Muscle of back (tissue), 11 donors: ENCODE data around the gene DPH5. TPM values are rescaled to one million over a fixed set of nuclear protein-coding genes. Genes with fewer than 3 reads are reported as not detected.
"Not testable (repeated sequence)": the region's sequence is repeated elsewhere in the genome, so short reads cannot be mapped to it uniquely, and the experiment has no call there.

Source experiments
- DNase-seq, 3 donors: peaks; one replicate each; pipeline versions ENCODE4 v3.0.0 to v3.0.0-alpha.2; 2013
- polyA plus RNA-seq, 10 donors: library from polyadenylated mRNA; unstranded; fragments of 120-200 nt; gene quantifications; one replicate each; pipeline ENCODE4 v1.2.1, GENCODE V29; 2013; ENCODE audit not compliant: insufficient read length in 10 of 10

The DPH5 gene
- polyA plus RNA-seq, 10 donors = 45.0 to 65.8 (median 54.6) TPM

GRCh38 chr1:100947816-100948215 is 77.8 kb downstream of the DPH5 start:
- DNase-seq = not testable (repeated sequence)

GRCh38 chr1:100946064-100946463 is 79.5 kb downstream of the DPH5 start:
- DNase-seq = not testable (repeated sequence)

- DNase-seq = no peak
Observed at GRCh38 chr1:100943533-100943932, 82.1 kb downstream of the DPH5 start.

- no peak for DNase-seq
Observed at GRCh38 chr1:100942304-100943046, 83.1 kb downstream of the DPH5 start.

- DNase-seq = no peak
Observed at GRCh38 chr1:100941580-100942216, 83.9 kb downstream of the DPH5 start.

- no peak for DNase-seq
Observed at GRCh38 chr1:100941098-100941527, 84.5 kb downstream of the DPH5 start.

Other genes with a start within 250 kb of the DPH5 start
- gene EXTL2, start 130.9 kb downstream of the DPH5 start, polyA plus RNA-seq = 10 to 100 TPM; 32.4 to 45.5 (median 37.7) TPM
- 10 to 100 TPM in 6 of 10 donors, 1 to 10 TPM in 4; 9.1 to 14.9 (median 10.6) TPM for gene SLC30A7, start 129.7 kb downstream of the DPH5 start, polyA plus RNA-seq
- 10 to 100 TPM; 10.1 to 20.5 (median 13.6) TPM for gene S1PR1, start 211.2 kb upstream of the DPH5 start, polyA plus RNA-seq